SK-N-SH (cell line): Measurements from ENCODE around the gene CDH26. TPM values are rescaled to one million over a fixed set of nuclear protein-coding genes. Genes with fewer than 3 reads are reported as not detected.

Source experiments
- CTCF ChIA-PET: fragments of 300-600, 350-600 bp; formaldehyde crosslinking; extraction: SDS; loops from one replicate; lab custom pipeline; 2021; lab: Yijun Ruan, JAX
- POLR2A ChIA-PET: fragments of 350-600 bp; sonication (Branson Sonifier 250); formaldehyde crosslinking; extraction: SDS; loops from one replicate; lab custom pipeline; 2020; ENCODE audit warnings: antibody characterized with exemption, inconsistent platforms; lab: Yijun Ruan, JAX
- DNase-seq: peaks from one replicate; pipeline ENCODE4 v3.0.0; 2012
- H2AFZ ChIP-seq: fragments of 200-600 bp; sonication (generic); 2 replicates; pipeline ENCODE4 v1.8.1; 2016; ENCODE audit warnings: antibody characterized with exemption, mild to moderate bottlenecking, low read depth
- H3F3A ChIP-seq: fragments of 200-600 bp; sonication (generic); replicated peaks from 2 replicates; pipeline ENCODE3; 2016; ENCODE audit warnings: antibody characterized with exemption, mild to moderate bottlenecking; ENCODE audit not compliant: insufficient read depth
- H3K27ac ChIP-seq, 2 experiments: fragments of 200-500 bp in 1 of 2; fragments of 200-600 bp in 1 of 2; sonication (Bioruptor generic) in 1 of 2; sonication (generic), shearing (Covaris generic) in 1 of 2; 2 replicates each; pipeline versions ENCODE4 v1.5.1 to v1.6.1; 2014 to 2016; ENCODE audit warnings: low read depth in 2 of 2, inconsistent platforms in 1 of 2, low read length in 1 of 2, mild to moderate bottlenecking in 1 of 2, mixed read lengths in 1 of 2
- H3K27me3 ChIP-seq: fragments of 200-600 bp; sonication (generic), shearing (Covaris generic); 2 replicates; pipeline ENCODE4 v1.6.1; 2016; ENCODE audit warnings: mixed run types; ENCODE audit not compliant: insufficient read depth
- H3K36me3 ChIP-seq, 2 experiments: fragments of 200-500 bp in 1 of 2; fragments of 200-600 bp in 1 of 2; sonication (Bioruptor generic) in 1 of 2; sonication (generic) in 1 of 2; replicated peaks in 1 of 2; 2 replicates each; pipeline versions ENCODE3 to v1.5.1; 2014 to 2016; ENCODE audit warnings: low read length in 1 of 2, mild to moderate bottlenecking in 1 of 2; ENCODE audit not compliant: insufficient read depth in 2 of 2, control insufficient read depth in 1 of 2
- H3K4me1 ChIP-seq, 2 experiments: fragments of 200-500 bp in 1 of 2; fragments of 200-600 bp in 1 of 2; sonication (Bioruptor generic) in 1 of 2; sonication (generic), shearing (Covaris generic) in 1 of 2; 2 replicates each; pipeline versions ENCODE4 v1.5.1 to v1.6.1; 2014 to 2016; ENCODE audit warnings: low read depth in 1 of 2, low read length in 1 of 2, mixed run types in 1 of 2; ENCODE audit not compliant: insufficient read depth in 2 of 2, control insufficient read depth in 1 of 2
- H3K4me2 ChIP-seq: fragments of 200-600 bp; sonication (generic), shearing (Covaris generic); 2 replicates; pipeline ENCODE4 v1.6.1; 2017; ENCODE audit warnings: mixed run types
- H3K4me3 ChIP-seq, 2 experiments: fragments of 200-500 bp in 1 of 2; fragments of 200-600 bp in 1 of 2; sonication (Bioruptor generic) in 1 of 2; sonication (generic), shearing (Covaris generic) in 1 of 2; 2 replicates each; pipeline versions ENCODE4 v1.5.1 to v1.8.1; 2014 to 2016; ENCODE audit warnings: low read depth in 2 of 2, inconsistent platforms in 1 of 2, low read length in 1 of 2, mild to moderate bottlenecking in 1 of 2, mixed read lengths in 1 of 2, moderate library complexity in 1 of 2
- H3K79me2 ChIP-seq: fragments of 200-600 bp; sonication (generic); 2 replicates; pipeline ENCODE4 v1.8.1; 2017; ENCODE audit warnings: mild to moderate bottlenecking; ENCODE audit not compliant: insufficient read depth
- H3K9ac ChIP-seq: fragments of 200-600 bp; sonication (generic); 2 replicates; pipeline ENCODE4 v1.6.1; 2017; ENCODE audit warnings: mixed run types
- H3K9me2 ChIP-seq: fragments of 200-600 bp; sonication (generic); 2 replicates; pipeline ENCODE4 v1.6.1; 2017; ENCODE audit warnings: mixed run types
- H3K9me3 ChIP-seq: fragments of 200-600 bp; sonication (generic); 2 replicates; pipeline ENCODE4 v1.6.1; 2017; ENCODE audit warnings: mixed run types, mild to moderate bottlenecking, moderate library complexity
- H4K20me1 ChIP-seq: fragments of 200-600 bp; sonication (generic); 2 replicates; pipeline ENCODE4 v1.6.1; 2017; ENCODE audit warnings: mild to moderate bottlenecking, mixed run types; ENCODE audit not compliant: insufficient read depth
- CHD2 ChIP-seq: fragments of 150-350 bp; IDR thresholded peaks from 2 replicates; pipeline ENCODE4 v1.6.1; 2018; ENCODE audit warnings: low read length; ENCODE audit not compliant: partially characterized antibody
- EP300 ChIP-seq, 2 experiments: IDR thresholded peaks; 2 replicates each; pipeline versions ENCODE4 v1.4.0 to v1.6.1; 2012; ENCODE audit warnings: borderline replicate concordance in 1 of 2, low read depth in 1 of 2, low read length in 1 of 2
- EZH2phosphoT487 ChIP-seq: fragments of 200-600 bp; sonication (generic); IDR thresholded peaks from 2 replicates; pipeline ENCODE4 v1.6.1; 2017; ENCODE audit warnings: low read depth, mixed run types, mild to moderate bottlenecking, antibody characterized with exemption, moderate library complexity, borderline replicate concordance
- GABPA ChIP-seq: IDR thresholded peaks from 2 replicates; pipeline ENCODE4 v1.4.0; 2012; ENCODE audit warnings: low read depth, mild to moderate bottlenecking
- MXI1 ChIP-seq: IDR thresholded peaks from 2 replicates; pipeline ENCODE4 v1.6.1; 2012; ENCODE audit warnings: mild to moderate bottlenecking, low read depth, low read length, improper control_type of control experiment
- NFIC ChIP-seq: IDR thresholded peaks from 2 replicates; pipeline ENCODE4 v1.4.0; 2012; ENCODE audit warnings: borderline replicate concordance
- NRF1 ChIP-seq: IDR thresholded peaks from 2 replicates; pipeline ENCODE4 v1.6.1; 2012; ENCODE audit warnings: low read depth, mild to moderate bottlenecking, low read length
- POLR2AphosphoS5 ChIP-seq: IDR thresholded peaks from 2 replicates; pipeline ENCODE4 v1.6.1; 2012; ENCODE audit warnings: low read depth, low read length
- RAD21 ChIP-seq: IDR thresholded peaks from 2 replicates; pipeline ENCODE4 v1.6.1; 2012; ENCODE audit warnings: mild to moderate bottlenecking, low read length
- RCOR1 ChIP-seq: fragments of 150-350 bp; IDR thresholded peaks from 2 replicates; pipeline ENCODE4 v1.6.1; 2017; ENCODE audit warnings: antibody characterized with exemption, low read length
- RFX5 ChIP-seq: IDR thresholded peaks from 2 replicates; pipeline ENCODE4 v1.6.1; 2012; ENCODE audit warnings: mild to moderate bottlenecking, improper control_type of control experiment, low read length
- RXRA ChIP-seq: IDR thresholded peaks from 2 replicates; pipeline ENCODE4 v1.4.0; 2012; ENCODE audit warnings: low read depth, mild to moderate bottlenecking, borderline replicate concordance
- SMC3 ChIP-seq: IDR thresholded peaks from 2 replicates; pipeline ENCODE4 v1.6.1; 2012; ENCODE audit warnings: low read depth, low read length, improper control_type of control experiment
- TCF12 ChIP-seq: IDR thresholded peaks from 2 replicates; pipeline ENCODE4 v1.4.0; 2012
- USF1 ChIP-seq: IDR thresholded peaks from 2 replicates; pipeline ENCODE4 v1.4.0; 2012; ENCODE audit warnings: low read depth, borderline replicate concordance
- USF2 ChIP-seq: fragments of 150-350 bp; IDR thresholded peaks from 2 replicates; pipeline ENCODE4 v1.6.1; 2017; ENCODE audit warnings: antibody characterized with exemption, low read length, low read depth, borderline replicate concordance
- polyA plus RNA-seq, 3 experiments: library from polyadenylated mRNA; depleted of rRNA; stranded (reverse); fragments of >200 nt; gene quantifications; 2 replicates each; pipeline ENCODE4 v1.2.3, GENCODE V29; 2012
- TF ChIP-seq, protein P1 (sequence below): IDR thresholded peaks from 2 replicates; pipeline ENCODE4 v1.6.1; 2012; ENCODE audit warnings: mild to moderate bottlenecking, low read depth, low read length, moderate library complexity

CDH26 gene
- polyA plus RNA-seq, 1 of the 3 experiments (the other 2 are of a cell fraction) = 0.13 TPM

DNA sequence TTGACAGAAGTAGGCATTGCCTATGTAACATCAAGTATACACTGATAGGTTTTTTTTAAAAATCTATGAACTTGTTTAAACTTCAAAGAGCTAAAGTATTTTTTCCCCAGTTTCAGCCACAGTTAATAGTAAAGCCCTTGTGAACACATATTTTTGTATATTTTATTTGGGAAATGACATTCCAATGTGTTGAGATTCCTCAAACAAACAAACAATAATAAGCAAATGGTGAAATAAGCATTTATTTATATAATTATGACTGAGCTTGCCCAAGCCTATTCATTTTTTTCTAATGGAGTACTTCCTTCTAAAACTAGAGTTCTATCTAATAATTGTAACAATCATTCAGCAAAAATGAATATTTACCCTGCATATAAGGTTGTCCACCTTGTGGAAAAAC lies 37.3 kb upstream of the CDH26 start:
- no peaks in the 10 kb centered on the region; a peak in 1 of 4 replicates for H3K4me1 ChIP-seq
- no peaks in the 10 kb centered on the region for H3K9me3 ChIP-seq
- CTCF ChIA-PET = interaction anchor here (1.0 kb wide), 1 partner anchor 28 kb away, joined by 3 read pairs; no protein-coding TSS in a partner anchor
- H3K4me3 ChIP-seq = no peak overlapping the region
- DNase-seq = no peak
- no peak overlapping the region for H3K9ac ChIP-seq
- H2AFZ ChIP-seq = no peak overlapping the region
- POLR2A ChIA-PET = no interaction called here
- H3K36me3 ChIP-seq = peaks cover 0 to 7% of the 10 kb centered on the region in 2 experiments
- no peaks in the 10 kb centered on the region for H4K20me1 ChIP-seq
- H3K27me3 ChIP-seq = no peaks in the 10 kb centered on the region
- H3K4me2 ChIP-seq = no peak overlapping the region
- TF ChIP-seq GABPA (no peak), RCOR1 (no peak), NFIC (no peak), USF2 (no peak), EP300 (IDR thresholded peaks at IDR 0.05; ENCODE audit: borderline replicate concordance in 1 of 2, low read depth in 1 of 2, low read length in 1 of 2) (no peak), MXI1 (no peak), USF1 (no peak), NRF1 (no peak), CHD2 (no peak), SMC3 (no peak), POLR2AphosphoS5 (no peak), RXRA (no peak), RFX5 (no peak), TCF12 (no peak), EZH2phosphoT487 (no peak), RAD21 (no peak)
- TF ChIP-seq, protein P1, sequence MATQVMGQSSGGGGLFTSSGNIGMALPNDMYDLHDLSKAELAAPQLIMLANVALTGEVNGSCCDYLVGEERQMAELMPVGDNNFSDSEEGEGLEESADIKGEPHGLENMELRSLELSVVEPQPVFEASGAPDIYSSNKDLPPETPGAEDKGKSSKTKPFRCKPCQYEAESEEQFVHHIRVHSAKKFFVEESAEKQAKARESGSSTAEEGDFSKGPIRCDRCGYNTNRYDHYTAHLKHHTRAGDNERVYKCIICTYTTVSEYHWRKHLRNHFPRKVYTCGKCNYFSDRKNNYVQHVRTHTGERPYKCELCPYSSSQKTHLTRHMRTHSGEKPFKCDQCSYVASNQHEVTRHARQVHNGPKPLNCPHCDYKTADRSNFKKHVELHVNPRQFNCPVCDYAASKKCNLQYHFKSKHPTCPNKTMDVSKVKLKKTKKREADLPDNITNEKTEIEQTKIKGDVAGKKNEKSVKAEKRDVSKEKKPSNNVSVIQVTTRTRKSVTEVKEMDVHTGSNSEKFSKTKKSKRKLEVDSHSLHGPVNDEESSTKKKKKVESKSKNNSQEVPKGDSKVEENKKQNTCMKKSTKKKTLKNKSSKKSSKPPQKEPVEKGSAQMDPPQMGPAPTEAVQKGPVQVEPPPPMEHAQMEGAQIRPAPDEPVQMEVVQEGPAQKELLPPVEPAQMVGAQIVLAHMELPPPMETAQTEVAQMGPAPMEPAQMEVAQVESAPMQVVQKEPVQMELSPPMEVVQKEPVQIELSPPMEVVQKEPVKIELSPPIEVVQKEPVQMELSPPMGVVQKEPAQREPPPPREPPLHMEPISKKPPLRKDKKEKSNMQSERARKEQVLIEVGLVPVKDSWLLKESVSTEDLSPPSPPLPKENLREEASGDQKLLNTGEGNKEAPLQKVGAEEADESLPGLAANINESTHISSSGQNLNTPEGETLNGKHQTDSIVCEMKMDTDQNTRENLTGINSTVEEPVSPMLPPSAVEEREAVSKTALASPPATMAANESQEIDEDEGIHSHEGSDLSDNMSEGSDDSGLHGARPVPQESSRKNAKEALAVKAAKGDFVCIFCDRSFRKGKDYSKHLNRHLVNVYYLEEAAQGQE = no peak
- H3K9me2 ChIP-seq = no peaks in the 10 kb centered on the region; the same call in 1 of the 2 replicates
- H3K27ac ChIP-seq = no peak overlapping the region
- H3K79me2 ChIP-seq = no peaks in the 10 kb centered on the region
- H3F3A ChIP-seq = no peaks in the 10 kb centered on the region
